K562 (cell line): ENCODE results near the gene GTSE1. TPM values are rescaled to one million over a fixed set of nuclear protein-coding genes. Genes with fewer than 3 reads are reported as not detected.
A peak's percentile ranks its signal among the peaks of the same experiment; 100 is the strongest.

Experiments
- AFF4 ChIP-seq: sonication (generic); formaldehyde crosslinking; IDR thresholded peaks from 2 replicates; pipeline ENCODE4 v1.8.0; 2023; ENCODE audit warnings: mild to moderate bottlenecking, missing genetic modification reagents
- CAMTA2 ChIP-seq: fragments of 250-450 bp; sonication (Bioruptor Pico); conservative IDR thresholded peaks from 2 replicates; pipeline ENCODE4 v1.5.1; 2022
- COPS2 ChIP-seq: fragments of 450-650 bp; conservative IDR thresholded peaks from 2 replicates; pipeline ENCODE4 v1.6.1; 2016; ENCODE audit warnings: mild to moderate bottlenecking, moderate library complexity
- ESRRA ChIP-seq: fragments of 450-650 bp; IDR thresholded peaks from 2 replicates; pipeline ENCODE4 v1.6.1; 2014; ENCODE audit warnings: low read depth, mild to moderate bottlenecking, moderate library complexity, borderline replicate concordance
- EZH2 ChIP-seq: IDR thresholded peaks from 2 replicates; pipeline ENCODE4 v1.6.1; 2012; ENCODE audit warnings: low read depth, mild to moderate bottlenecking, inconsistent platforms, low read length, borderline replicate concordance
- FOXM1 ChIP-seq, 2 experiments: fragments of 450-650 bp in 1 of 2; sonication (generic) in 1 of 2; formaldehyde crosslinking in 1 of 2; IDR thresholded peaks; 2 replicates each; pipeline versions ENCODE4 v1.6.1 to v1.9.0; 2017 to 2022; ENCODE audit warnings: low read depth in 2 of 2, mild to moderate bottlenecking in 2 of 2, missing genetic modification reagents in 1 of 2, moderate library complexity in 1 of 2
- GATA2 ChIP-seq: sonication (generic); formaldehyde crosslinking; IDR thresholded peaks from 2 replicates; pipeline ENCODE4 v1.4.0; 2020; ENCODE audit warnings: mild to moderate bottlenecking, missing genetic modification reagents
- GTF2E2 ChIP-seq: fragments of 200-800 bp; sonication (Bioruptor generic); IDR thresholded peaks from 2 replicates; pipeline ENCODE4 v1.6.1; 2016; ENCODE audit warnings: missing genetic modification characterization, missing compliant biosample characterization
- HDAC1 ChIP-seq, 2 experiments: fragments of 450-650 bp; IDR thresholded peaks; 2 replicates each; pipeline ENCODE4 v1.6.1; 2016 to 2017; ENCODE audit warnings: inconsistent platforms in 1 of 2, mild to moderate bottlenecking in 1 of 2, moderate library complexity in 1 of 2
- HEY1 ChIP-seq: fragments of 250-450 bp; sonication (Bioruptor Pico); IDR thresholded peaks from 2 replicates; pipeline ENCODE4 v1.5.0; 2020; ENCODE audit warnings: mild to moderate bottlenecking, moderate library complexity, borderline replicate concordance
- PCBP1 ChIP-seq: fragments of 200-400 bp; formaldehyde crosslinking; IDR thresholded peaks from 2 replicates; pipeline ENCODE4 v1.6.1; 2018; ENCODE audit warnings: mild to moderate bottlenecking, low read depth, low read length; ENCODE audit not compliant: poor library complexity, severe bottlenecking
- RAD21 ChIP-seq, 2 experiments: fragments of 250-450 bp in 1 of 2; fragments of 450-650 bp in 1 of 2; sonication (Bioruptor Pico) in 1 of 2; formaldehyde crosslinking in 1 of 2; IDR thresholded peaks in 1 of 2; conservative IDR thresholded peaks in 1 of 2; 2 replicates each; pipeline versions ENCODE4 v1.4.0 to v1.8.0; 2020 to 2022; ENCODE audit warnings: mild to moderate bottlenecking in 2 of 2, moderate library complexity in 1 of 2
- SRSF3 ChIP-seq: fragments of 200-400 bp; formaldehyde crosslinking; IDR thresholded peaks from 2 replicates; pipeline ENCODE4 v1.6.1; 2016; ENCODE audit warnings: mild to moderate bottlenecking, low read length, moderate library complexity; ENCODE audit not compliant: insufficient read depth
- THRAP3 ChIP-seq: fragments of 450-650 bp; IDR thresholded peaks from 2 replicates; pipeline ENCODE4 v1.6.1; 2016; ENCODE audit warnings: mild to moderate bottlenecking, inconsistent platforms, borderline replicate concordance
- TOE1 ChIP-seq, 2 experiments: fragments of 450-650 bp in 1 of 2; sonication (generic) in 1 of 2; formaldehyde crosslinking in 1 of 2; IDR thresholded peaks; 2 replicates each; pipeline versions ENCODE4 v1.7.1 to v1.8.0; 2016 to 2022; ENCODE audit warnings: borderline replicate concordance in 2 of 2, mild to moderate bottlenecking in 2 of 2, antibody characterized with exemption in 1 of 2, inconsistent platforms in 1 of 2, low read depth in 1 of 2, missing genetic modification reagents in 1 of 2, moderate library complexity in 1 of 2
- TSHZ1 ChIP-seq: fragments of 250-450 bp; sonication (Bioruptor Pico); IDR thresholded peaks from 2 replicates; pipeline ENCODE4 v1.4.0; 2020; ENCODE audit warnings: mild to moderate bottlenecking, moderate library complexity
- ZNF408 ChIP-seq: fragments of 250-450 bp; sonication (Bioruptor Pico); IDR thresholded peaks from 2 replicates; pipeline ENCODE4 v1.4.0; 2020; ENCODE audit warnings: low read depth, mild to moderate bottlenecking, moderate library complexity
- polyA plus RNA-seq, 8 experiments: library from polyadenylated mRNA; depleted of rRNA in 4 of 8; stranded (reverse) in 5 of 8; unstranded in 3 of 8; fragments of >200 nt; fragmentation: Nextera tagmentation in 2 of 8; fragmentation: Illumina TruSeq in 1 of 8; extraction: Ambion mirVana in 2 of 8; extraction: Trizol in 1 of 8; gene quantifications; 2 replicates each; pipeline versions ENCODE4 v1.2.1 to v1.2.3, GENCODE V29; 2011 to 2014; ENCODE audit warnings: inconsistent platforms in 1 of 8, missing spikeins in 1 of 8
- total RNA-seq, 7 experiments: library from RNA; depleted of rRNA in 6 of 7; stranded (reverse); fragments of >200 nt in 6 of 7; fragmentation: Illumina TruSeq in 2 of 7; extraction: Trizol in 2 of 7; gene quantifications; 2 replicates each; pipeline versions ENCODE4 v1.2.1 to v1.2.3, GENCODE V29; 2011 to 2021; ENCODE audit warnings: low replicate concordance in 1 of 7

GTSE1 gene
- total and polyA plus RNA-seq, 9 of the 15 experiments (the other 6 are each of a cell fraction or from before 2014, with no cell fraction given), result 2.5 to 22.5 (median 12.9) TPM

- no peak for TF ChIP-seq ZNF408
- no peak for TF ChIP-seq TSHZ1
- no peak for TF ChIP-seq COPS2
- no peak for TF ChIP-seq EZH2
- TF ChIP-seq GTF2E2, result no peak
- TF ChIP-seq FOXM1 (IDR thresholded peaks at IDR 0.05; ENCODE audit: low read depth), result peak; percentile 97
- TF ChIP-seq FOXM1 (CRISPR knock-in tag; IDR thresholded peaks at IDR 0.05; ENCODE audit: low read depth), result 0 out of 2 replicates have a peak, but pooled peaks have one; percentile 90
- no peak for TF ChIP-seq PCBP1
- TF ChIP-seq THRAP3, result no peak
- TF ChIP-seq RAD21 (CRISPR knock-in tag; conservative IDR thresholded peaks at IDR 0.05 in 1 of 2, IDR thresholded peaks at IDR 0.05 in 1 of 2), result peak; percentile 33 to 56
- TF ChIP-seq AFF4 (CRISPR knock-in tag), result no peak
- peak; percentile 12; the same call in 1 of the 2 replicates for TF ChIP-seq ESRRA
- no peak for TF ChIP-seq GATA2
- no peak for TF ChIP-seq TOE1 (IDR thresholded peaks at IDR 0.05; ENCODE audit: borderline replicate concordance)
- TF ChIP-seq TOE1 (CRISPR knock-in tag; IDR thresholded peaks at IDR 0.05; ENCODE audit: borderline replicate concordance, low read depth), result no peak
- TF ChIP-seq HEY1 (CRISPR knock-in tag), result no peak
- 0 out of 4 replicates have a peak, but pooled peaks of 1 of the 2 experiments have one; percentile 49 for TF ChIP-seq HDAC1 (IDR thresholded peaks at IDR 0.05)
- no peak for TF ChIP-seq CAMTA2
- TF ChIP-seq SRSF3, result no peak
Measured at GRCh38 chr22:46296257-46297150, at the start of gene GTSE1 (continued).
